ENCODE results near the gene CDC42EP2. TPM values are rescaled to one million over a fixed set of nuclear protein-coding genes. Genes with fewer than 3 reads are reported as not detected.

CDC42EP2 gene
- total and polyA plus RNA-seq, 2 donors (not counting 3 experiments of a cell fraction or from before 2014, with no cell fraction given) = 23.9 to 26.4 TPM

DNA sequence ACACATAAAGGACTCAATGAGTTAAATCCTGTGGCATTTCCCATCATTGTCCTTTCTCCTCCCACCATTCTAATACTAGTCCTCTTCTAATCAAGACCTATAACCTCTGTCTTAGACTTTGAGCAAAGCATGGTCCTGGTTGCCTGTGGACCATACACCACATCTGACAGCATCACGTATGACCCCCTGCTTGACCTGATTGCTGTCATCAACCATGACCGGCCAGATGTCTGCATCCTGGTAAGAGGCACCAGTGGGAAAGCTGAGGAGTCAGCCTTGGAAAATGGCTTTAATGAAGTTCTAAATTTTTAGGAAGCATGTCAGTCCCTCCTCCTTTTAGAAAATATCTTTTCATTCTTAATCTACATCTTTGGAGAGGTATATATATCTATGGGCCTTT lies 27.1 kb upstream of the CDC42EP2 start:
- intact Hi-C loops (cut with micrococcal nuclease) = no loop called here
- no peak for DNase-seq (ENCODE audit: low read depth, low spot score)

More for the DNA sequence above, 27.1 kb upstream of the CDC42EP2 start:
- Histone ChIP-seq H3K4me3 (replicated peaks in 1 of 3; ENCODE audit: insufficient read depth in 1 of 3, low read depth in 1 of 3, low read length in 3 of 3) (no peak overlapping the region), H3K9me3 (replicated peaks; ENCODE audit: control insufficient read depth, insufficient read depth, low read length) (no peaks in the 10 kb centered on the region), H3K9ac (replicated peaks; ENCODE audit: extremely low read depth, insufficient read depth, low read length) (no peak overlapping the region), H3K9me1 (replicated peaks; ENCODE audit: control insufficient read depth, extremely low read depth, insufficient read depth, low read length) (no peaks in the 10 kb centered on the region), H2AFZ (ENCODE audit: low read depth, low read length) (no peak overlapping the region), H3K4me1 (ENCODE audit: control insufficient read depth, extremely low read depth, insufficient read depth, low read length) (peaks cover 29% of the 10 kb centered on the region), H3K79me2 (ENCODE audit: control insufficient read depth, insufficient read depth, low read length) (no peaks in the 10 kb centered on the region), H3K4me2 (ENCODE audit: insufficient read depth, low read length) (no peak overlapping the region), H4K20me1 (replicated peaks; ENCODE audit: control insufficient read depth, extremely low read depth, insufficient read depth, low read length) (no peaks in the 10 kb centered on the region), H3K27ac (ENCODE audit: insufficient read depth, low read depth, low read length) (no peak overlapping the region), H3K36me3 (ENCODE audit: control insufficient read depth in 2 of 2, extremely low read depth in 1 of 2, insufficient read depth in 2 of 2, low read length in 2 of 2) (peaks cover 0 to 7% of the 10 kb centered on the region in 2 experiments), H3K27me3 (ENCODE audit: control insufficient read depth in 2 of 2, insufficient read depth in 2 of 2, low read length in 2 of 2) (no peaks in the 10 kb centered on the region)
- CTCF ChIA-PET = interaction anchor here (1.6 to 9.8 kb wide), 3 partner anchors 13 to 28 kb away, joined by 4 to 103 read pairs (median 6); partner anchors contain the start of gene CDC42EP2
- FAIRE-seq = no peak
- dilution Hi-C loops (cut with MboI; ENCODE audit: extremely low pct_ligation_motif_present, low sequenced_read_pairs) = no loop called here
- no TSS peak for BruUV-seq (replicated peaks)
- POLR2A ChIA-PET = no interaction called here
- no peak for TF ChIP-seq GATA2 (IDR thresholded peaks at IDR 0.05; ENCODE audit: insufficient read depth, insufficient read length, low read depth, low read length)
- TF ChIP-seq FOS (IDR thresholded peaks at IDR 0.05; ENCODE audit: borderline replicate concordance, insufficient read depth, low read length) = no peak
- TF ChIP-seq, protein P1, sequence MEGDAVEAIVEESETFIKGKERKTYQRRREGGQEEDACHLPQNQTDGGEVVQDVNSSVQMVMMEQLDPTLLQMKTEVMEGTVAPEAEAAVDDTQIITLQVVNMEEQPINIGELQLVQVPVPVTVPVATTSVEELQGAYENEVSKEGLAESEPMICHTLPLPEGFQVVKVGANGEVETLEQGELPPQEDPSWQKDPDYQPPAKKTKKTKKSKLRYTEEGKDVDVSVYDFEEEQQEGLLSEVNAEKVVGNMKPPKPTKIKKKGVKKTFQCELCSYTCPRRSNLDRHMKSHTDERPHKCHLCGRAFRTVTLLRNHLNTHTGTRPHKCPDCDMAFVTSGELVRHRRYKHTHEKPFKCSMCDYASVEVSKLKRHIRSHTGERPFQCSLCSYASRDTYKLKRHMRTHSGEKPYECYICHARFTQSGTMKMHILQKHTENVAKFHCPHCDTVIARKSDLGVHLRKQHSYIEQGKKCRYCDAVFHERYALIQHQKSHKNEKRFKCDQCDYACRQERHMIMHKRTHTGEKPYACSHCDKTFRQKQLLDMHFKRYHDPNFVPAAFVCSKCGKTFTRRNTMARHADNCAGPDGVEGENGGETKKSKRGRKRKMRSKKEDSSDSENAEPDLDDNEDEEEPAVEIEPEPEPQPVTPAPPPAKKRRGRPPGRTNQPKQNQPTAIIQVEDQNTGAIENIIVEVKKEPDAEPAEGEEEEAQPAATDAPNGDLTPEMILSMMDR (IDR thresholded peaks at IDR 0.05; ENCODE audit: extremely low read depth in 1 of 2, insufficient read depth in 1 of 2, low read depth in 1 of 2, low read length in 2 of 2) = no peak
- no peak for TF ChIP-seq POLR2AphosphoS5 (IDR thresholded peaks at IDR 0.05; ENCODE audit: insufficient read depth, low read depth, low read length)
- TF ChIP-seq, protein P2, sequence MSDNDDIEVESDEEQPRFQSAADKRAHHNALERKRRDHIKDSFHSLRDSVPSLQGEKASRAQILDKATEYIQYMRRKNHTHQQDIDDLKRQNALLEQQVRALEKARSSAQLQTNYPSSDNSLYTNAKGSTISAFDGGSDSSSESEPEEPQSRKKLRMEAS (IDR thresholded peaks at IDR 0.05; ENCODE audit: insufficient read depth, insufficient read length) = no peak
- no peak for TF ChIP-seq JUN (IDR thresholded peaks at IDR 0.05; ENCODE audit: borderline replicate concordance, insufficient read depth, insufficient read length, low read depth)
- no peak for TF ChIP-seq POLR2A (IDR thresholded peaks at IDR 0.05; ENCODE audit: low read depth, low read length)
- no peak for TF ChIP-seq EZH2 (IDR thresholded peaks at IDR 0.05; ENCODE audit: borderline replicate concordance, low read depth, low read length, severe bottlenecking)
- TF ChIP-seq MYC (IDR thresholded peaks at IDR 0.05; ENCODE audit: low read depth, low read length) = no peak

Data from endothelial cell of umbilical vein (primary cell).